Esophagus squamous epithelium (tissue), 4 donors: Measurements from ENCODE around the gene GDI2.

Experiments
- CTCF ChIP-seq, 6 experiments: fragments of 450-650 bp in 4 of 6; fragments of 200-600 bp in 2 of 6; sonication (generic) in 2 of 6; IDR thresholded peaks; one replicate each; pipeline ENCODE4 v1.5.1; 2016 to 2019; ENCODE audit warnings: antibody characterized with exemption in 6 of 6, mild to moderate bottlenecking in 4 of 6, moderate library complexity in 4 of 6
- POLR2A ChIP-seq, 4 donors: fragments of 450-650 bp; IDR thresholded peaks; one replicate each; pipeline ENCODE4 v1.6.1; 2017; ENCODE audit warnings: antibody characterized with exemption in 4 of 4, mild to moderate bottlenecking in 4 of 4, moderate library complexity in 3 of 4

GRCh38 chr10:5776136-5776880 lies 36.9 kb downstream of the GDI2 start:
- TF ChIP-seq CTCF (IDR thresholded peaks at IDR 0.05) (no peak), POLR2A (IDR thresholded peaks at IDR 0.05) (no peak)
